ENCODE results near the gene DAPK2. TPM values are rescaled to one million over a fixed set of nuclear protein-coding genes. Genes with fewer than 3 reads are reported as not detected.
A peak's percentile ranks its signal among the peaks of the same experiment; 100 is the strongest.

DAPK2 gene
- total RNA-seq, 4 donors from 2014 or later = 13.1 to 30.8 (median 26.4) TPM

DNA sequence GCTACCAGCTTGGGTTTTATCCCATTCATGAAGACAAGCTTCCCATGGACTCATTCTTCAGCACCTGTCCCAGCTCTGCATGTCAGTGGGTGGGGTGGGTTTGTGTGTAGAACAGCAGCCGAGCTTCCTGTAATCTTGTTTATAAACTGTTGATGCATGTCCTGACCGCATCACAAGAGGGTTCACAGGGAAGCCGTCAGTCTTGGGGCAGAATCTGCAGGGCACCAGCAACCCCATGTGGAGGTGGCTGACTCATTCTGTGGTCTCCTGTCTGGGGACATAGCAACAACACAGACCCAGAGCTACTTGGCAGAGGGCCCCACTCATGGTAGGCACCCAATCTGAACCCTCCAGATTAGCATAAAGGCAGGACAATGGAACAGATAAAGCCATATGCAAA is 35.6 kb downstream of the DAPK2 start:
- TF ChIP-seq POLR2A (IDR thresholded peaks at IDR 0.05) (no peak), POLR2AphosphoS5 (IDR thresholded peaks at IDR 0.05) (no peak)
- TF ChIP-seq, protein P1, sequence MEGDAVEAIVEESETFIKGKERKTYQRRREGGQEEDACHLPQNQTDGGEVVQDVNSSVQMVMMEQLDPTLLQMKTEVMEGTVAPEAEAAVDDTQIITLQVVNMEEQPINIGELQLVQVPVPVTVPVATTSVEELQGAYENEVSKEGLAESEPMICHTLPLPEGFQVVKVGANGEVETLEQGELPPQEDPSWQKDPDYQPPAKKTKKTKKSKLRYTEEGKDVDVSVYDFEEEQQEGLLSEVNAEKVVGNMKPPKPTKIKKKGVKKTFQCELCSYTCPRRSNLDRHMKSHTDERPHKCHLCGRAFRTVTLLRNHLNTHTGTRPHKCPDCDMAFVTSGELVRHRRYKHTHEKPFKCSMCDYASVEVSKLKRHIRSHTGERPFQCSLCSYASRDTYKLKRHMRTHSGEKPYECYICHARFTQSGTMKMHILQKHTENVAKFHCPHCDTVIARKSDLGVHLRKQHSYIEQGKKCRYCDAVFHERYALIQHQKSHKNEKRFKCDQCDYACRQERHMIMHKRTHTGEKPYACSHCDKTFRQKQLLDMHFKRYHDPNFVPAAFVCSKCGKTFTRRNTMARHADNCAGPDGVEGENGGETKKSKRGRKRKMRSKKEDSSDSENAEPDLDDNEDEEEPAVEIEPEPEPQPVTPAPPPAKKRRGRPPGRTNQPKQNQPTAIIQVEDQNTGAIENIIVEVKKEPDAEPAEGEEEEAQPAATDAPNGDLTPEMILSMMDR (IDR thresholded peaks at IDR 0.05) = no peak
- H3K27ac ChIP-seq = peak overlapping the region; percentile 77
- no peak for DNase-seq (ENCODE audit: low spot score in 2 of 2)
- H3K9me3 ChIP-seq = no peaks in the 10 kb centered on the region
- peaks cover 81% of the 10 kb centered on the region for H3K4me1 ChIP-seq
- 43% methylated on average over 3 of the region's 3 CpGs for WGBS
- H3K36me3 ChIP-seq = no peaks in the 10 kb centered on the region
- H3K27me3 ChIP-seq = no peaks in the 10 kb centered on the region
- H3K4me3 ChIP-seq = no peak overlapping the region

DNA sequence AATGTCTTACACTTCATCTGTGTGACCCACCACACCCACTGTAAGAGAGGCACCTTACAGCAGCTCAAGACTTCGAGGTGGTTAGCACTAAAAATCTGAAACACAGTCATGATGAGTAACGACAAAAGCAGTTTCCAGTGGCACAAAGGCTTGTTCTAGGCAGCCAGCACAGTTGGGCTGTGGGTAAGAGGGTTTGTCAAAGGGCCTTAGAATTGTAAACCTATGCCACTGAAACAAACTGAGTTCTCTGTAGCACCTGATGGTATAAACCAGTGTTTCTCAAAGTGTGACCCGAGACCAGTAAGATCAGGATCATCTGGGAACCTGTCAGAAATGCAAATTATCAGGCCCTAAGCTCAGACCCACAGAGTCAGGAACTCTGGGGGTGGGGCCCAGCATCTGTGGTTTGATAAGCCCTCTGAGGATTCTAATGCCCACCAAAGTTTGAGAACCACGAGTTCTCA is 36.5 kb downstream of the DAPK2 start:
- TF ChIP-seq EP300 (IDR thresholded peaks at IDR 0.05) (no peak), POLR2A (IDR thresholded peaks at IDR 0.05) (no peak), POLR2AphosphoS5 (IDR thresholded peaks at IDR 0.05) (no peak)
- TF ChIP-seq, protein P1 (IDR thresholded peaks at IDR 0.05) = no peak
- Histone ChIP-seq H3K4me3 (no peak overlapping the region), H3K27ac (peak overlapping the region; percentile 77), H3K4me1 (peaks cover 86% of the 10 kb centered on the region), H3K27me3 (no peaks in the 10 kb centered on the region), H3K36me3 (no peaks in the 10 kb centered on the region), H3K9me3 (no peaks in the 10 kb centered on the region)
- DNase-seq (ENCODE audit: low spot score in 2 of 2) = no peak
- WGBS = 43% methylated on average over 4 of the region's 4 CpGs

DNA sequence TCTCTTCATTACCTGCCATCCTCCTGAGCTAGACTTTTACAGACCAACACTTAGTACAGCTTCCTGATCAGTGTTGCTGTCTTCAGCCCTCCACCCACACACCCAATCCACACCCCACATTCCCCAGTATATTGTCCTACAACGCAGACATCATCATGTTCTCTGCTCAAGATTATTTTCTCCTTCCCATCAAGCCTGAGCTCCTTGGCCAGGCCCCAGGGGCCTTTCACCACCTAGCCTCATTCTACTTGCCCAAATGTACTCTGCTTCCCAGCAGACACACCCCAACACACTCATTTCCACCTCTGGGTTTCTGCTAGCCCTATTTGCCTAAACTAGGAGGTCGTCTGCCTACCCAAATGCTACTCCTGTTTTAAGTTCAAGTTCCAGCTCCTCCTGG is 37.0 kb downstream of the DAPK2 start:
- Histone ChIP-seq H3K9me3 (no peaks in the 10 kb centered on the region), H3K36me3 (no peaks in the 10 kb centered on the region), H3K27me3 (no peaks in the 10 kb centered on the region), H3K4me1 (peaks cover 91% of the 10 kb centered on the region), H3K4me3 (no peak overlapping the region), H3K27ac (peak overlapping the region; percentile 77)
- WGBS = 34% methylated on average over 2 of the region's 2 CpGs
- DNase-seq (ENCODE audit: low spot score in 2 of 2) = no peak
- TF ChIP-seq POLR2A (IDR thresholded peaks at IDR 0.05) = no peak
- peak in 1 of 3 donors; percentile 57 for TF ChIP-seq POLR2AphosphoS5 (IDR thresholded peaks at IDR 0.05)

- Histone ChIP-seq H3K4me1 (peaks cover 87% of the 10 kb centered on the region), H3K36me3 (no peaks in the 10 kb centered on the region), H3K27ac (no peak overlapping the region)
These were observed 38.1 kb downstream of the DAPK2 start for GRCh38 chr15:64008177-64008576.

DNA sequence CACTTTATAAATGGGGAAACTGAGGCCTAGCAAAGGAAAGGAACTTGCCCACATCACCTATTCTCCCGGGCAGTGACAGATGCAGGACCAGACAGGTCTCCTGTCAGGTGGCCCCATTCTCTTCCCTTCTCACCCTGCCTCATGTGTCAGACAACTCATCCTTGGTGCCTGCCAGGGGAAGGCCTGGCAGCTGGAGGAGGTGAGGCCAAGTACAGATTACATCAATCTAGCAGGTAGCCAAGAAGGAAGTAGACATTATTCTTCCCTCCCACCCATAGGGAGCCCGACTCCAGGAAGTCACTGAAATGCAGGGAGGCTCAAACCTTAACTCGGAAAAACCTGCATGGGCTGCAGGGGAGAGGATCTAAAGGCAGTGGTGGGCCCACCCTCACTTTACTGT is 39.6 kb downstream of the DAPK2 start:
- TF ChIP-seq POLR2AphosphoS5 (IDR thresholded peaks at IDR 0.05) (peak in 1 of 3 donors; percentile 16), EP300 (IDR thresholded peaks at IDR 0.05) (no peak), POLR2A (IDR thresholded peaks at IDR 0.05) (no peak)
- TF ChIP-seq, protein P1 (IDR thresholded peaks at IDR 0.05) = no peak
- Histone ChIP-seq H3K27me3 (no peaks in the 10 kb centered on the region), H3K4me1 (peaks cover 79% of the 10 kb centered on the region), H3K27ac (no peak overlapping the region), H3K36me3 (no peaks in the 10 kb centered on the region), H3K4me3 (no peak overlapping the region), H3K9me3 (no peaks in the 10 kb centered on the region)
- no peak for DNase-seq (ENCODE audit: low spot score in 2 of 2)
- 43% methylated on average over 3 of the region's 3 CpGs for WGBS

More at GRCh38 chr15:64008177-64008576, 38.1 kb downstream of the DAPK2 start:
- no peaks in the 10 kb centered on the region for H3K9me3 ChIP-seq
- DNase-seq (ENCODE audit: low spot score in 2 of 2) = no peak
- no peak overlapping the region for H3K4me3 ChIP-seq
- TF ChIP-seq, protein P1 (IDR thresholded peaks at IDR 0.05) = no peak
- no peak for TF ChIP-seq POLR2AphosphoS5 (IDR thresholded peaks at IDR 0.05)
- no peak for TF ChIP-seq POLR2A (IDR thresholded peaks at IDR 0.05)
- no peak for TF ChIP-seq EP300 (IDR thresholded peaks at IDR 0.05)
- H3K27me3 ChIP-seq = no peaks in the 10 kb centered on the region

- no peaks in the 10 kb centered on the region for H3K27me3 ChIP-seq
- H3K9me3 ChIP-seq = no peaks in the 10 kb centered on the region
- WGBS = 38% methylated on average over 5 of the region's 5 CpGs
- DNase-seq (ENCODE audit: low spot score in 2 of 2) = no peak
- H3K27ac ChIP-seq = peak overlapping the region; percentile 64
- peaks cover 76% of the 10 kb centered on the region for H3K4me1 ChIP-seq
- H3K4me3 ChIP-seq = no peak overlapping the region
- H3K36me3 ChIP-seq = no peaks in the 10 kb centered on the region
- TF ChIP-seq EP300 (IDR thresholded peaks at IDR 0.05) = no peak
- no peak for TF ChIP-seq POLR2A (IDR thresholded peaks at IDR 0.05)
- TF ChIP-seq, protein P1 (IDR thresholded peaks at IDR 0.05) = no peak
- TF ChIP-seq POLR2AphosphoS5 (IDR thresholded peaks at IDR 0.05) = peak in 1 of 3 donors; percentile 72
These were observed 41.7 kb downstream of the DAPK2 start for GRCh38 chr15:64004587-64004986.
